ENCODE results near the gene DAB2IP. TPM values are rescaled to one million over a fixed set of nuclear protein-coding genes. Genes with fewer than 3 reads are reported as not detected.
A peak's percentile ranks its signal among the peaks of the same experiment; 100 is the strongest.
"Not testable (repeated sequence)": the region's sequence is repeated elsewhere in the genome, so short reads cannot be mapped to it uniquely, and the experiment has no call there.

Gene DAB2IP
- total RNA-seq, 1 donor from 2014 or later: 44.7 TPM

DNA sequence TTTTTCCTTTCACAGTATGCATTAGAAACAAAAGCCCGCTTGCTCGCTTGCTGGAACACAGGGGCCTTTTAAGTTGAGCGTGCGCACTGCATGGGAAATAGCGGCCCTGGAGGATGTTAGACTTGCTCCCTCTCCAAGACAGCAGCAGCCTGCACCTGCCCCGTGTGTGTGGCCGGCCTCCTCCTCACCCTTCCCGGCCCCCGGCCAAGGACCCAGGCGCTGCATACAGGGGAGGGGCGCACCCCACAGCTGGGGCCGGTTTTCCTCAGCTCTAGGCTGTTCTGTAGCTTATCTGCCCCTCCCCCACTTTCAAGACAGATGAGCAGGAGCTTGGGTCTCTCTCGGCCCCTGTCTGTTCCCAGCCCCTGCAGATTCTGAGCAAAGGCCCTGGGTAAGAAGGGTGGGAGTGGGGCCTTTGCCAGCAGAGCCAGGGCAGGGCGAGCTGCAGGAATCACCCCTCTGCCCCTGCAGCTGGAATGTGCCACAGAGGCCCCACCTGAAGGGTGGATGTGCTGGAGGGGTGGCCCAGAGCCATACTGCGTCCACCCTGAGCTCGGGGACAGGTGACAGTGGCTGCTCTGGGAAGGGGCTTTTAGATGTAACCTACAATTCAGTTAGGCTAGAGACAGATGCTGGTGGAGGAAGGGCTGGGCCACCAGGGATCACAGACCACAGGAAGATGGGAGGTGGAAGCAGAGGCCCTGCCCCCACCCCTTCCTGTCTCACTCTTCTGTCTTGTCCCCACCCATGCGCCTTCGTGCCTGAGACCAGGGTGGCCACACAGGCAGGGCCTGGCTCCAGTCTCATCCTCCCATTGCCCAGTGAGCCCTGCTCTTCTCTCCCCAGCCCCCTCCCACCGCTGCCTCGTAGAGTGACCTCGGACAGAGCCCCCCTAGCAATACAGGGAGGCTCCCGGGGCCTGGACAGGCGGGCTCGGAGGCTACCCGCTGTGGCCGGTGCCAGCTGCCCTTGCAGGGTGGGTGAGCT lies 132.4 kb downstream of the DAB2IP start:
- ATAC-seq (ENCODE audit: poor library complexity): no peak
- DNase-seq: peak; percentile 30
- intact Hi-C loops (cut with DNase I): no loop called here

DNA sequence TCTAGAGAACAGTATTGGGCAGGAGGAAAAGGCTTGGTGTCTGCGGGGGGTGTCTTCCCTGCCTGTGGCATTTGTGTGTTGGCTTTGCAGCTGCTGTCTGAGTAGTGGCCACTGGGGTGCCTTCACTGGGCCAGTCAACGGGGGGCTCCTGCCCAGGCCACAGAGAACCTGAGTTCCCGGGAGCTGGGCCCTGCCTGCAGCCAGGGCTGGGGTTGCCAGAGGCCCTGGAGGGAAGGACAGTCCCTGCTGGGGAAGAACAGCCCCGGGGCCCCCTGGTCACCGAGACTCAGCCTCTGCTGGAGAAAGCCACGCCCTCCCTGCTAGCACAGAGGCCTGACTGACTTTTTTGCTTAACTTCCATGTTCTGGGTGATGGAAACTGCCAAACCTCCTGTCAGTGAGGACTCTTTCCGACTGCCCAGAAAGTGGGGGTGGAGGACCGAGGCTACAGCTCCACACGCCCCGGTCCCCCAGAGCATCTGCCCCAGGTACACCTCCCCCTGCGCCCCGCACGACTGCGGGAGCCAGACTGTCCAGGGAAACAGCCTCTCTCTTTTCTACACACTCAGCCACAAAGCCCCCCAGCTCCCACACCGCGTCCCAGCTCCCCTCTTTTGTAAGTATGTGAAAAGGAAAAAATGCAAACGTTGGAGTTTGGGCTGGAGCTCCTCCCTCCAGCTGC lies 133.4 kb downstream of the DAB2IP start:
- intact Hi-C loops (cut with DNase I): no loop called here
- no peak for ATAC-seq (ENCODE audit: poor library complexity)

DNA sequence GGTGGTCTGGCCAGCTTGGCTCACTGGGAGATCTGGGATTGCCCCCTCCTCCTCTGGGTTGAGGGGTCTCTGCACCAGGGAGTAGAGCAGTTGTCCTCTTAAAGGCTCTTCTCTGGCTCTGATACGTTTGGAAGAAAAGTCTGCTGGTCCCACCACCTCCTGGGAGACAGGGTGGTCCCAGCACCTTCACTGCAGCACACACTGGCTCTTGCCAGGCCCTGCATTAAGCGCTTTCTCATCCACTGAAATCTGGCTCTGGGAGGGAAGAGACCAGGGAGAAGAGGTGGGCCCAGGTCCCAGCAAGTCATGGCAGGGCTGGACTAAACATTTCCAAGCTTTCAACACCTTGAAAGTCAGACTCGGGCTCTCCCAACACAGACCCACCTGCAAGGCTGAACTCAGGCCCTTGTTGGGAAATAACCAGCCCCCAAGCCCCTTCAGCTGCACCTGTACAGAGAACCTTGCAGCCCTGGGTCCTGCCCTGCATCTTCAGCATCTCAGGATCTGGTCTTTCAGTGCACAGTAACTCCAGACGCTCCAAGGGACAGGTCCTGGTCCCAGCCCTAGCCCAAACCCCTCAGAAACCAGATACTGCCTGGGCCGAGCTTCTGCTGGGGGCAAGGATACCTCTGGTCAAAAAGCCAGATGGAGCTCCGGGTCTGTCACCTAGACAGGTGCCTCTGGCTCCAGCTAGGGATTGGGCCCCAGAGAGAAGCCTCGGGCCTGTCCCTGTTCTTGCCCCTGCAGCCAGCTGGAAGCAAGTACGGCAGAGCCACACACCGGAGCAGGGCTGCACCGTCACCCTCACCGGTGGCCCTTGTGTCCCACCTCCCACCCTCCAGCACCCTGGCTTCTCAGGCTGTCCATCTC lies 134.5 kb downstream of the DAB2IP start:
- DNase-seq (peak; percentile 23), ATAC-seq (ENCODE audit: poor library complexity) (no peak)
- intact Hi-C loops (cut with DNase I): no loop called here

More for the DNA sequence above, 133.4 kb downstream of the DAB2IP start:
- peak; percentile 35 for DNase-seq

- intact Hi-C loops (cut with DNase I): no loop called here
- ATAC-seq (ENCODE audit: poor library complexity): no peak
- DNase-seq: no peak
Observed at GRCh38 chr9:121786543-121786948, 135.1 kb downstream of the DAB2IP start.

DNA sequence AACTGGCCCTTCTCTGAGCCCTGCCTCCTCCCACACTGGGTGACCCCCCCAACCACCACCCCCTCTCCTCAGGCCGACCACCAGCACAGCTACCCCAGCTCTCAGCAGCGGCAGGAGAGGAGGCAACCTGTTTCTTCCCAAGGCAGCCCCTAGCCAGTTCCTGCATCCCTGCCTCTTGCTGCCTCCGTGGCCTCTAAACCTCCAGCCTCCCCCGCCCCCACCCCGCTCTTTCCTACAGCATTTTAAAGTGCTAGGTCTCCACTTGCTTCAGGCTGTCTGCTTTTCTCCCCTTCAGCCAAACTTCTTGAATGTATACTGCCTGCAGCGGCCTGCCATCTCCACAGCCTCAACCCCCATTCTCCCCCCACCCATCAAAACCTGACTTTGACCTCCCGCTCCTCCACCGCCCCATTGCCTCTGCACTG lies 135.6 kb downstream of the DAB2IP start:
- DNase-seq: no peak
- ATAC-seq (ENCODE audit: poor library complexity): no peak
- intact Hi-C loops (cut with DNase I): no loop called here

- intact Hi-C loops (cut with DNase I): no loop called here
- no peak for ATAC-seq (ENCODE audit: poor library complexity)
Observed at GRCh38 chr9:121788686-121789366, 137.4 kb downstream of the DAB2IP start.

GRCh38 chr9:121790841-121791240 lies 139.4 kb downstream of the DAB2IP start:
- DNase-seq (no peak), ATAC-seq (ENCODE audit: poor library complexity) (no peak)
- intact Hi-C loops (cut with DNase I): no loop called here

More at GRCh38 chr9:121788686-121789366, 137.4 kb downstream of the DAB2IP start:
- no peak for DNase-seq

GRCh38 chr9:121792476-121792875 lies 141.0 kb downstream of the DAB2IP start:
- intact Hi-C loops (cut with DNase I); DNase-seq; ATAC-seq (ENCODE audit: poor library complexity): not testable (repeated sequence)

DNA sequence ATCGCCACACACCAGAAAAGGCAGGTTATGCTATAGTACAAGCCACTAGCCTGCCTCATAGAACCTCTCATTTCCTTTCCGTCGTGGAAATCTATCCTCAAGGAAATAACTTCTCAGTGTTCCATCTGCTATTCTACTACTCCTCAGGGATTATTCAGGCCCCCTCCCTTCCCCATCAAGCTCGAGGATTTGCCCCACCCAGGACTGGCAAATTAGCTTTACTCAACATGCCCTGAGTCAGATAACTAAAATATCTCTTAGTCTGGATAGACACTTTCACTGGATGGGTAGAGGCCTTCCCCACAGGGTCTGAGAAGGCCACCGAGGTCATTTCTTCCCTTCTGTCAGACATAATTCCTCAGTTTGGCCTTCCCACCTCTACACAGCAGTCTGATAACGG lies 142.9 kb downstream of the DAB2IP start:
- ATAC-seq (ENCODE audit: poor library complexity); DNase-seq; intact Hi-C loops (cut with DNase I): not testable (repeated sequence)

GRCh38 chr9:121797081-121797480 lies 145.6 kb downstream of the DAB2IP start:
- DNase-seq (no peak), ATAC-seq (ENCODE audit: poor library complexity) (no peak)
- intact Hi-C loops (cut with DNase I): no loop called here

DNA sequence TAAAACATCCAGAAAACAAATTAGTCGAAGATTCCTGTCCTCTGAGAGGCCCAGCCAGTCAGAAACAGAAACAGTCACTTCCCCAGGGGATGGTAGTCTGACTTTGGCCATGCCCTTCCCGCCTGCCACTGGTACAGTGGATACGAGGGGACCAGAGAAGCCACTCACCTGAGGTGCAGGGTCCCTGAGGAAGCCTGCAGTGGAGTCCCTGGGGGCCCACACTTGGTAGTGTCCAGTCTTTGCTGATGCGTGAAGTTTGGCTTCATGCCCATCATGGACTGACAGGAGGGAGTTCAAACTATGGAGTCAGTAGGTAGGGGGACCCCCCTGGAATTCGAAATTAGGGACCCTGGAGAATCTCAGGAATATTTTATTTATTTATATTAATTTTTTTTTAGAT lies 147.5 kb downstream of the DAB2IP start:
- DNase-seq (no peak), ATAC-seq (ENCODE audit: poor library complexity) (no peak)
- intact Hi-C loops (cut with DNase I): no loop called here

GRCh38 chr9:121800376-121800775 lies 148.9 kb downstream of the DAB2IP start:
- ATAC-seq (ENCODE audit: poor library complexity) (no peak), DNase-seq (no peak)
- intact Hi-C loops (cut with DNase I): no loop called here

- intact Hi-C loops (cut with DNase I): no loop called here
- no peak for DNase-seq
- no peak for ATAC-seq (ENCODE audit: poor library complexity)
Observed at GRCh38 chr9:121801579-121801978, 150.1 kb downstream of the DAB2IP start.

GRCh38 chr9:121802753-121803152 lies 151.3 kb downstream of the DAB2IP start:
- intact Hi-C loops (cut with DNase I): no loop called here
- no peak for DNase-seq
- no peak for ATAC-seq (ENCODE audit: poor library complexity)

- DNase-seq (no peak), ATAC-seq (ENCODE audit: poor library complexity) (no peak)
- intact Hi-C loops (cut with DNase I): no loop called here
Observed at GRCh38 chr9:121807069-121807822, 155.8 kb downstream of the DAB2IP start.

- ATAC-seq (ENCODE audit: poor library complexity) (peak; percentile 49), DNase-seq (no peak)
Observed at GRCh38 chr9:121807823-121808278, 156.4 kb downstream of the DAB2IP start.

GRCh38 chr9:121808781-121809180 lies 157.3 kb downstream of the DAB2IP start:
- ATAC-seq (ENCODE audit: poor library complexity) (no peak), DNase-seq (no peak)
- intact Hi-C loops (cut with DNase I): no loop called here

More at GRCh38 chr9:121807823-121808278, 156.4 kb downstream of the DAB2IP start:
- intact Hi-C loops (cut with DNase I): no loop called here
